ENCODE data around the gene ZNF219. TPM values are rescaled to one million over a fixed set of nuclear protein-coding genes. Genes with fewer than 3 reads are reported as not detected.

ZNF219 gene
- total RNA-seq, 1 donor from 2014 or later: 1.6 TPM

GRCh38 chr14:21060614-21061346 lies 37.7 kb downstream of the ZNF219 start:
- no peaks in the 10 kb centered on the region for H3K36me3 Mint-ChIP-seq (ENCODE audit: low read depth)
- DNase-seq (no peak), ATAC-seq (ENCODE audit: low read depth) (no peak)
- no peaks in the 10 kb centered on the region for H3K4me1 Mint-ChIP-seq
- ChIA-PET POLR2A (no interaction called here), CTCF (interaction anchor here (0.9 kb wide), 1 partner anchor 46 kb away, joined by 3 read pairs; no protein-coding TSS in a partner anchor)
- peaks cover 30% of the 10 kb centered on the region for H3K27me3 Mint-ChIP-seq
- TF ChIP-seq CTCF (IDR thresholded peaks at IDR 0.05): no peak
- H3K27ac Mint-ChIP-seq: no peak overlapping the region
- no peak overlapping the region for H3K4me3 Mint-ChIP-seq
- H3K9me3 Mint-ChIP-seq: no peaks in the 10 kb centered on the region
- intact Hi-C loops (cut with micrococcal nuclease): no loop called here

GRCh38 chr14:21059842-21060613 lies 38.4 kb downstream of the ZNF219 start:
- ATAC-seq (ENCODE audit: low read depth) (no peak), DNase-seq (no peak)
- no peaks in the 10 kb centered on the region for H3K9me3 Mint-ChIP-seq
- H3K4me1 Mint-ChIP-seq: no peaks in the 10 kb centered on the region
- peaks cover 24% of the 10 kb centered on the region for H3K27me3 Mint-ChIP-seq
- no peaks in the 10 kb centered on the region for H3K36me3 Mint-ChIP-seq (ENCODE audit: low read depth)
- ChIA-PET CTCF (interaction anchor here (0.9 kb wide), 1 partner anchor 45 kb away, joined by 3 read pairs; no protein-coding TSS in a partner anchor), POLR2A (no interaction called here)
- TF ChIP-seq CTCF (IDR thresholded peaks at IDR 0.05): no peak
- no peak overlapping the region for H3K27ac Mint-ChIP-seq
- no peak overlapping the region for H3K4me3 Mint-ChIP-seq
- intact Hi-C loops (cut with micrococcal nuclease): no loop called here

GRCh38 chr14:21058903-21059302 lies 39.6 kb downstream of the ZNF219 start:
- intact Hi-C loops (cut with micrococcal nuclease): no loop called here

GRCh38 chr14:21057803-21058675 lies 40.4 kb downstream of the ZNF219 start, which contains the start of gene RNASE8:
Gene RNASE8, plus strand, starts transcription at chr14:21057822. Its CDS starts 71 bp downstream, at chr14:21057893.
- POLR2A ChIA-PET: no interaction called here
- TF ChIP-seq CTCF (IDR thresholded peaks at IDR 0.05): no peak

More at GRCh38 chr14:21058903-21059302, 39.6 kb downstream of the ZNF219 start:
- Mint-ChIP-seq H3K27me3 (peaks cover 23% of the 10 kb centered on the region), H3K9me3 (no peaks in the 10 kb centered on the region), H3K36me3 (ENCODE audit: low read depth) (no peaks in the 10 kb centered on the region), H3K27ac (no peak overlapping the region), H3K4me1 (no peaks in the 10 kb centered on the region), H3K4me3 (no peak overlapping the region)
- no peak for DNase-seq
- POLR2A ChIA-PET: no interaction called here
- no peak for ATAC-seq (ENCODE audit: low read depth)
- CTCF ChIA-PET: no interaction called here
- TF ChIP-seq CTCF (IDR thresholded peaks at IDR 0.05): no peak

More at GRCh38 chr14:21057803-21058675, 40.4 kb downstream of the ZNF219 start, which contains the start of gene RNASE8:
- Mint-ChIP-seq H3K9me3 (no peaks in the 10 kb centered on the region), H3K4me1 (no peaks in the 10 kb centered on the region), H3K27me3 (peaks cover 17% of the 10 kb centered on the region), H3K27ac (no peak within 1 kb of the TSS), H3K4me3 (no peak within 1 kb of the TSS), H3K36me3 (ENCODE audit: low read depth) (no peaks in the 10 kb centered on the region)
- intact Hi-C loops (cut with micrococcal nuclease): no loop called here
- ATAC-seq (ENCODE audit: low read depth) (no peak), DNase-seq (no peak)
- CTCF ChIA-PET: no interaction called here
